Stimulated activated effector memory CD8-positive, alpha-beta T cell treated with anti-CD3 and anti-CD28 coated beads, Interleukin-12 subunit alpha, Interleukin-12 subunit beta, amount 100 ng/mL, for 72 hours (primary cell): Measurements from ENCODE around the gene PIN4.
A peak's percentile ranks its signal among the peaks of the same experiment; 100 is the strongest.

ENCODE experiments used
- ATAC-seq: fragments of 150-1000 bp; cut with Tn5 transposase; 2 replicates; pipeline ENCODE4 v1.10.0; 2021
- DNase-seq, 2 donors: peaks; one replicate each; pipeline ENCODE4 v3.0.0; 2021 to 2022; ENCODE audit warnings: low spot score in 2 of 2
- H3K27ac Mint-ChIP-seq: one replicate; pipeline ENCODE4 v1.8.0; 2022; ENCODE audit warnings: mild to moderate bottlenecking, mixed read lengths
- H3K36me3 Mint-ChIP-seq: one replicate; pipeline ENCODE4 v1.8.0; 2022; ENCODE audit warnings: mild to moderate bottlenecking, mixed read lengths
- H3K4me1 Mint-ChIP-seq: one replicate; pipeline ENCODE4 v1.8.0; 2022; ENCODE audit warnings: mixed read lengths
- H3K4me3 Mint-ChIP-seq: one replicate; pipeline ENCODE4 v1.8.0; 2022; ENCODE audit warnings: mild to moderate bottlenecking, mixed read lengths
- H3K9me3 Mint-ChIP-seq: one replicate; pipeline ENCODE4 v1.8.0; 2022; ENCODE audit warnings: mixed read lengths

The PIN4 gene

GRCh38 chrX:72181178-72182125 is at the start of gene PIN4:
Gene PIN4 (plus strand): TSS chrX:72181757. CDS start chrX:72181786, 29 bp downstream.
- H3K36me3 Mint-ChIP-seq, result no peaks in the 10 kb centered on the region
- H3K27ac Mint-ChIP-seq, result no peak within 1 kb of the TSS
- DNase-seq (peak; percentile 54 to 84), ATAC-seq (peak; percentile 98)
- no peaks in the 10 kb centered on the region for H3K9me3 Mint-ChIP-seq
- no peak within 1 kb of the TSS for H3K4me3 Mint-ChIP-seq
- peaks cover 10% of the 10 kb centered on the region for H3K4me1 Mint-ChIP-seq

DNA sequence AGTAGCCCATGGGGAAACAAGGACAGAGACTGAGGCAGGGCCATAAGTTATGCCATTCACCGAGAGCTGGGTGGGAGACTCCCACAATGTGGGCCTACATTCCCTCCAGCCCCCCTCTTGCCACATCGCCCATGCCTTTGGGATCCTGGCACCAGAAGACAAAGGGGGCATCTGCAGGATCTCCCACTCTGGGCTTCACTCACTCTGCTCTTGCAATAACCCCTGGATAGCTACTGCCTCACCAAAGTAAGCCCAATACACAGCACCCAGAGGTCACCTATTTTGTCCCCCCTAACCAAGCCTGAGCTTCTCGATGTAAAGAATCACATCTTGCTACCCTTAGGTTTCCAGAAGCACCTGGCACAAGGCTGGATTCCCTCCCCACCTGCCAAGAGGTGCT is 49.1 kb upstream of the PIN4 start:
- Mint-ChIP-seq H3K27ac (peak overlapping the region; percentile 54), H3K9me3 (no peaks in the 10 kb centered on the region), H3K36me3 (no peaks in the 10 kb centered on the region), H3K4me1 (peaks cover 14% of the 10 kb centered on the region), H3K4me3 (peak overlapping the region; percentile 76)
- ATAC-seq (no peak), DNase-seq (no peak)

DNA sequence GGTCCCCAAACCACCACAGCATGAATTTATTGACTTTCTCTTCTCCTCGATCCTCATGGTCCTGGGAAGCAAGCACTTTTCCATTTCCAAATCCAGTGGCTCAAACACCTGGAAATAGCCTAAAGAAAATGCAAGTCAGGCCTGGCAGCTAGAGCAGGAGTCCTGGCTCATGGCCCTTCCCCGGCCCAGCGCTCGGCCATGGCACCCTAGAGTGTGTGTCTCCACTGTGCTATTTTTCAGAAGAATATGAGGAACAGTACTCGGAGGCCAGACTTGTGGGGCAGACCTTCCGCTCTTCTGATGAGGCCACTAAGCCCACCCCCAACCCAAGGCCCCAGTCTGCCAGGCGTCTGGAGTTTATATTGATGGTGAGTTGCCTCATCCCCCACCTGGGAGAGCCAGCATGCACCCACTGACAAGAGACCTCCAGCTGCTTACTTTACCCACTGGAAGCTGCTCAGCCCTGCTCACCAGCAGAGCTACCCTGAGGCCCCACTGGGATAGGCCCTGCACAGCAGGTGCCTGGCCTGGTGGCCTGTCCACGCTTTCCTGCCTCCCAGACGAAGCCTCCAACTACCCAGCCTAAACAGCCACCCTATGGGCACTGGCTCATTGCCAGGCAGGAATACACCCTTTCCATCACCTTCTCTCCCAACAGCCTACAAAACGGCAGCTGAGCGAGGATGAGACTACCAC is 47.6 kb upstream of the PIN4 start:
- no peak overlapping the region for H3K27ac Mint-ChIP-seq
- H3K36me3 Mint-ChIP-seq, result no peaks in the 10 kb centered on the region
- no peak for DNase-seq
- ATAC-seq, result no peak
- peaks cover 11% of the 10 kb centered on the region for H3K4me1 Mint-ChIP-seq
- H3K4me3 Mint-ChIP-seq, result no peak overlapping the region
- H3K9me3 Mint-ChIP-seq, result no peaks in the 10 kb centered on the region

DNA sequence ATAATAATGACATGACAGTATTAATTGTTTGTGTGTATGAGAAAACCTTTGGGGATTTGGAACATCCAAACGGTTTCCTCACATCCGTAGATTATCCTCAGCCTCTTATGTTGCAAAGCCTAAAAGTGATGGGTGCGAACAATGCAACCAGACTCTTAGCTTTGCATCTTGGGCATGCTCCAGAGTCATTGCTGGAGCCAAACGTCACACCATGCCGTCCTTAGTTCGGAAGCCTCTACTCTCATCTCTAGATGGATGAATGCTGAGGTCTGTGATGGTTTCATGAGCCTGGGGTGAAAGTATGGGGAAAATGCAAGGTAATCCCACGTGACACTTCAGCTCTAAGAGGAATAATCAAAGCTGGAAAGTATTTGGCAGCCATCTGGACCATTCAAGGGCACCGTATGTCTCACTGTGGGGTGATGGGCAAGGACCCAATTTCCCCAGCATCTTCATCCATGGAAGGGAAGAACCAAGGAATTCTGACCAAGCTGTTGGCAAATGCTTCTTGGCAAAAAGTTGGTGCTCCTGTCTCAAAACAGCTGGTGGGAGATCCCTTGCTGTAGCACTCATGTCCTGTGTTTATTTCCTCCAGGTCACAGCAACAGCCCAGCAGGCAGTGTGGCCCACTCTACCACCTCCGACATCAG is 43.6 kb upstream of the PIN4 start:
- peaks cover 12% of the 10 kb centered on the region for H3K4me1 Mint-ChIP-seq
- H3K36me3 Mint-ChIP-seq, result no peaks in the 10 kb centered on the region
- no peaks in the 10 kb centered on the region for H3K9me3 Mint-ChIP-seq
- H3K27ac Mint-ChIP-seq, result no peak overlapping the region
- DNase-seq (no peak), ATAC-seq (no peak)
- no peak overlapping the region for H3K4me3 Mint-ChIP-seq

- Mint-ChIP-seq H3K36me3 (no peaks in the 10 kb centered on the region), H3K4me1 (peaks cover 12% of the 10 kb centered on the region), H3K9me3 (no peaks in the 10 kb centered on the region), H3K27ac (no peak overlapping the region), H3K4me3 (no peak overlapping the region)
- no peak for ATAC-seq
- no peak for DNase-seq
Observed at GRCh38 chrX:72139538-72139937, 42.0 kb upstream of the PIN4 start.

DNA sequence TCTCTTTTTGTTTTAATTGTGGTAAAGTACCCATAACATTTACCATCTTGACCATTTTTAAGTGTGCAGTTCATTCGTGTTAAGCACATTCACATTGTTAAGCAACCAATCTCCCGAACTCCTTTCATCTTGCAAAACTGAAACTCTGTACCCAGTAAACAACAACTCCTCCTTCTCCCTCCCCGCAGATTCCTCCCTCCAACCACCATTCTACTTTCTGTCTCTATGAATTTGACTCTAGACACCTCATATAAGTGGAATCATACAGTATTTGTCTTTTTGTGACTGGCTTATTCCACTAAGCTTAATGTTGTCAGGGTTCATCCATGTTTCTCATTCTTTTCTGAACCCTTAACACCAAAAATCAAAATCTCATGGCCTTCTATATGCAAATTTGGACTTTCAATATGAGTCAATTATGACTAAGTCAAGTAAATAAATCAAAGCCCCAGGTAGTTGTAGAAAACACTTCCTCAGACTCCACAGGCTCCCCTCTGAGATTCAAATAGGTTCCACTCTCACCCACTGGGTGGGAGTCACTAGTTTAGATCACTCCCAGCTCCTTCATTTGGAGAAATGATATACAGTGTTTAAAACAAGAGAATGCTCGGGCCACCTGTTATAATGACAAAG is 40.1 kb upstream of the PIN4 start:
- Mint-ChIP-seq H3K4me3 (peak overlapping the region; percentile 7), H3K36me3 (no peaks in the 10 kb centered on the region), H3K27ac (no peak overlapping the region), H3K4me1 (peaks cover 18% of the 10 kb centered on the region), H3K9me3 (no peaks in the 10 kb centered on the region)
- DNase-seq (no peak), ATAC-seq (peak; percentile 74)

DNA sequence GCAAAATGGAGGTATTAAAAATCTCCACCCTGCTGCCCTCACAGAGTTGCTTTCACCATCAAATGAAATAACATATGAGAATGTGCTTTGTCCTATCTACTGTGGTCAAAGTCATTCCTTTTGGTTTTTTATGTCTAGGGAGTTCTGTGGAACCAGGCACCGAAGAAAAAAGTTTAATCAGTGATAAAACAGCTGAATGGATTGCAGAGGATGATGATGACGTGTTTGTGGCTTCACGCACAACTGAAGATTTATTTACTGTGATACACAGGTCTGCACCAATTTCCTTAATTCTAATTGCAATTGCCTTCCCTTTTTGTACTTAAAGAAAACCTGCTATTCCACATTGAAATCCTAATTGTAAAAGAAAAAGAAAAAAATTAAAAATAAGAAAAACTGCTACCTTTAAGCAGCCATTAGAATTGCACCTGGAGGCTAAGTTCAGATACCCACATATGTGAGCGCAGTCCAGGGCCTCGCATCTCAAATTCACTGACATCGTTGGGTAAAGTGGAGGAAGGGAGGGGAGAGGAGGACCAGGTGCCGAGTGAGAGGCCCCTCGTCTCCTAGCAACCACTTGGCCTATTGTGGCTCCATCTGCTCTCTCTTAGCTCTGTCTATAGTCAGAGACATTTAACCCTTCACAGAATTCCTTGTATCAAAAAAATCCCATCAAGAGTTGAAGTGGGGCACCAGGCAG is 39.3 kb upstream of the PIN4 start:
- no peaks in the 10 kb centered on the region for H3K36me3 Mint-ChIP-seq
- H3K27ac Mint-ChIP-seq, result no peak overlapping the region
- no peaks in the 10 kb centered on the region for H3K9me3 Mint-ChIP-seq
- no peak overlapping the region for H3K4me3 Mint-ChIP-seq
- H3K4me1 Mint-ChIP-seq, result peaks cover 18% of the 10 kb centered on the region
- ATAC-seq, result no peak
- DNase-seq, result no peak

GRCh38 chrX:72142794-72143608 is 38.6 kb upstream of the PIN4 start:
- Mint-ChIP-seq H3K9me3 (no peaks in the 10 kb centered on the region), H3K4me1 (peaks cover 18% of the 10 kb centered on the region), H3K27ac (no peak overlapping the region), H3K4me3 (no peak overlapping the region), H3K36me3 (no peaks in the 10 kb centered on the region)
- no peak for ATAC-seq
- no peak for DNase-seq

- DNase-seq (no peak), ATAC-seq (no peak)
- no peaks in the 10 kb centered on the region for H3K9me3 Mint-ChIP-seq
- no peak overlapping the region for H3K27ac Mint-ChIP-seq
- H3K4me3 Mint-ChIP-seq, result no peak overlapping the region
- peaks cover 18% of the 10 kb centered on the region for H3K4me1 Mint-ChIP-seq
- no peaks in the 10 kb centered on the region for H3K36me3 Mint-ChIP-seq
Observed at GRCh38 chrX:72143609-72143907, 38.0 kb upstream of the PIN4 start.

DNA sequence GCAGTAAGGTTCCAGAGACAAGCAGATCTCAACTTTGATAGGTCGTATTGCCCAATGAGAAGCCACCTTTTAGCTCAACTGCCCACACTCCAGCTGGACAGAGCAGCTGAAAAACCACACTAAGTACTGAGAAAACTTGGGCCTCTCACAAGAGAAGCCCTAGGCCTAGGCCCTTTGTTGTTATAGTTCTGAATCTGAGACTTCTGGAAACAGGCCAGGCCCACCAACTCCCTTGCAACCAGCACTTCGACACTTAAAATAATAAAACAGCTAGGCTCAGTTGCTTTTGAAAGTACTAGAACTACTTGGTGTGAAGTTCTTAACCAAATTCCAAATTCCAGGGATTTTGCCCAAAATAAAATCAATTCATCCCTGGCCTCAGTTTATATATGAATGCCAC is 36.4 kb upstream of the PIN4 start:
- H3K27ac Mint-ChIP-seq, result no peak overlapping the region
- no peaks in the 10 kb centered on the region for H3K9me3 Mint-ChIP-seq

GRCh38 chrX:72146527-72146926 is 35.0 kb upstream of the PIN4 start:
- ATAC-seq (no peak), DNase-seq (no peak)
- H3K4me3 Mint-ChIP-seq, result no peak overlapping the region
- no peaks in the 10 kb centered on the region for H3K36me3 Mint-ChIP-seq
- H3K9me3 Mint-ChIP-seq, result no peaks in the 10 kb centered on the region
- no peak overlapping the region for H3K27ac Mint-ChIP-seq
- peaks cover 12% of the 10 kb centered on the region for H3K4me1 Mint-ChIP-seq

More for the DNA sequence above, 36.4 kb upstream of the PIN4 start:
- ATAC-seq, result no peak
- H3K36me3 Mint-ChIP-seq, result no peaks in the 10 kb centered on the region
- no peak for DNase-seq
- H3K4me1 Mint-ChIP-seq, result peaks cover 18% of the 10 kb centered on the region
- no peak overlapping the region for H3K4me3 Mint-ChIP-seq

- no peaks in the 10 kb centered on the region for H3K9me3 Mint-ChIP-seq
- DNase-seq (no peak), ATAC-seq (no peak)
- no peaks in the 10 kb centered on the region for H3K4me1 Mint-ChIP-seq
- no peak overlapping the region for H3K4me3 Mint-ChIP-seq
- no peak overlapping the region for H3K27ac Mint-ChIP-seq
- H3K36me3 Mint-ChIP-seq, result peaks cover 6% of the 10 kb centered on the region
Observed at GRCh38 chrX:72158773-72159172, 22.8 kb upstream of the PIN4 start.

- ATAC-seq, result no peak
- no peak for DNase-seq
- no peaks in the 10 kb centered on the region for H3K4me1 Mint-ChIP-seq
- H3K4me3 Mint-ChIP-seq, result no peak overlapping the region
- H3K9me3 Mint-ChIP-seq, result no peaks in the 10 kb centered on the region
- no peak overlapping the region for H3K27ac Mint-ChIP-seq
- peaks cover 6% of the 10 kb centered on the region for H3K36me3 Mint-ChIP-seq
Observed at GRCh38 chrX:72159769-72160168, 21.8 kb upstream of the PIN4 start.

DNA sequence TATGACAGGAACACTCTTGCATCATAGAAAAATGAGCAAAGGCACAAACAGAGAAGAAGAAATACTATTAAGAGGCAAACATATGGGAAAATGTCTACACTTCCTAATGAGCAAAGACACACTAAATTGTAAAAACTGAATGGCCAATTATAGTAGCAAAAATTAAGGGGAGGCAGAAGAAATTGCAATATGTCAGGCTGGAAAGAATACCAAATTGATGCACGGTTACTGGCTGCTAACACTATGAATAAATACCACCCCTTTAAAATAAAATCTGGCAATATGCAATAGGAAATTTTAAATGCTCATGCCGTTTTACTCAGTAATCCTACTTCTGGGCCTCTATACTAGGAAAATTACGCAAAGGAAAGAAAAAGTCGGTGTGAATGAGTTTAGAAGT is 16.0 kb upstream of the PIN4 start:
- no peak for DNase-seq
- no peak for ATAC-seq
- H3K9me3 Mint-ChIP-seq, result no peaks in the 10 kb centered on the region

More for the DNA sequence above, 16.0 kb upstream of the PIN4 start:
- Mint-ChIP-seq H3K36me3 (peaks cover 6% of the 10 kb centered on the region), H3K4me3 (no peak overlapping the region), H3K4me1 (no peaks in the 10 kb centered on the region), H3K27ac (no peak overlapping the region)
